OCI-LY3 (cell line): ENCODE measurements around the gene SNTB2.
"Not testable (repeated sequence)": the region's sequence is repeated elsewhere in the genome, so short reads cannot be mapped to it uniquely, and the experiment has no call there.

ENCODE experiments used
- H2AFZ ChIP-seq: fragments of 200-600, 300-600 bp; shearing (Covaris generic); 2 replicates; pipeline ENCODE4 v1.6.0; 2014; ENCODE audit warnings: antibody characterized with exemption, low read depth, low read length
- H3K27ac ChIP-seq: fragments of 200-600, 300-600 bp; sonication (generic); 2 replicates; pipeline ENCODE4 v1.5.1; 2014; ENCODE audit warnings: mild to moderate bottlenecking, low read length, moderate library complexity, mixed read lengths
- H3K27me3 ChIP-seq: fragments of 200-600, 300-600 bp; sonication (generic); 2 replicates; pipeline ENCODE4 v1.6.1; 2014; ENCODE audit warnings: low read depth, low read length, mixed read lengths
- H3K36me3 ChIP-seq: fragments of 200-600, 300-600 bp; sonication (generic); replicated peaks from 2 replicates; pipeline ENCODE3; 2014; ENCODE audit warnings: low read depth, low read length, mixed read lengths
- H3K4me1 ChIP-seq: fragments of 300-600, 200-600 bp; sonication (generic); 2 replicates; pipeline ENCODE4 v1.6.1; 2014; ENCODE audit warnings: low read length, mixed read lengths
- H3K4me2 ChIP-seq: fragments of 200-600, 300-600 bp; sonication (generic); 2 replicates; pipeline ENCODE4 v1.6.1; 2014; ENCODE audit warnings: low read length, mixed read lengths
- H3K4me3 ChIP-seq: fragments of 300-600, 200-600 bp; sonication (generic); 2 replicates; pipeline ENCODE4 v1.5.1; 2014; ENCODE audit warnings: antibody characterized with exemption, mild to moderate bottlenecking, low read length, moderate library complexity
- H3K79me2 ChIP-seq: fragments of 300-600, 200-600 bp; shearing (Covaris generic); 2 replicates; pipeline ENCODE4 v1.6.1; 2014; ENCODE audit warnings: mild to moderate bottlenecking, low read length, mixed read lengths
- H3K9ac ChIP-seq: fragments of 300-600, 200-600 bp; shearing (Covaris generic); 2 replicates; pipeline ENCODE4 v1.6.0; 2014; ENCODE audit warnings: mild to moderate bottlenecking, low read length, moderate library complexity
- H3K9me3 ChIP-seq: fragments of 200-600, 300-600 bp; shearing (Covaris generic); 2 replicates; pipeline ENCODE4 v1.6.1; 2014; ENCODE audit warnings: low read length, mixed read lengths; ENCODE audit not compliant: insufficient read depth
- H4K20me1 ChIP-seq: fragments of 200-600, 300-600 bp; sonication (generic); 2 replicates; pipeline ENCODE4 v1.6.1; 2016; ENCODE audit warnings: low read length, mixed read lengths; ENCODE audit not compliant: insufficient read depth
- CTCF ChIP-seq: fragments of 200-600, 300-600 bp; sonication (generic); IDR thresholded peaks from 2 replicates; pipeline ENCODE4 v1.5.1; 2014; ENCODE audit warnings: antibody characterized with exemption, low read length, low read depth
- EZH2phosphoT487 ChIP-seq: fragments of 200-600 bp; shearing (Covaris generic); IDR thresholded peaks from 2 replicates; pipeline ENCODE4 v1.6.1; 2018; ENCODE audit warnings: antibody characterized with exemption, mixed run types, low read depth

Gene SNTB2

GRCh38 chr16:69143116-69143515 is 43.8 kb upstream of the SNTB2 start:
- Histone ChIP-seq H3K9ac (no peak overlapping the region), H3K4me3 (no peak overlapping the region), H3K4me2 (no peak overlapping the region), H3K27ac (no peak overlapping the region), H3K9me3 (no peaks in the 10 kb centered on the region), H3K4me1 (no peaks in the 10 kb centered on the region), H3K36me3 (peaks cover 55% of the 10 kb centered on the region), H3K27me3 (no peaks in the 10 kb centered on the region), H3K79me2 (peaks cover 48% of the 10 kb centered on the region), H4K20me1 (no peaks in the 10 kb centered on the region), H2AFZ (no peak overlapping the region)
- TF ChIP-seq CTCF (no peak), EZH2phosphoT487 (no peak)

GRCh38 chr16:69145658-69146057 is 41.3 kb upstream of the SNTB2 start:
- no peak overlapping the region for H3K4me3 ChIP-seq
- peaks cover 37% of the 10 kb centered on the region for H3K79me2 ChIP-seq
- H3K4me2 ChIP-seq, result no peak overlapping the region
- TF ChIP-seq EZH2phosphoT487 (no peak), CTCF (no peak)
- no peaks in the 10 kb centered on the region for H3K27me3 ChIP-seq
- peaks cover 47% of the 10 kb centered on the region for H3K36me3 ChIP-seq
- no peak overlapping the region for H3K9ac ChIP-seq
- H3K4me1 ChIP-seq, result no peaks in the 10 kb centered on the region
- no peak overlapping the region for H3K27ac ChIP-seq
- no peak overlapping the region for H2AFZ ChIP-seq
- H3K9me3 ChIP-seq, result no peaks in the 10 kb centered on the region
- H4K20me1 ChIP-seq, result no peaks in the 10 kb centered on the region

GRCh38 chr16:69149621-69150020 is 37.3 kb upstream of the SNTB2 start:
- not testable (repeated sequence) for H3K4me3 ChIP-seq, H3K27me3 ChIP-seq, H3K9ac ChIP-seq, H3K27ac ChIP-seq, H2AFZ ChIP-seq, H3K4me2 ChIP-seq, H4K20me1 ChIP-seq, H3K9me3 ChIP-seq, H3K4me1 ChIP-seq
- Histone ChIP-seq H3K36me3 (peaks cover 47% of the 10 kb centered on the region), H3K79me2 (peaks cover 12% of the 10 kb centered on the region)

- Histone ChIP-seq H3K9me3 (no peaks in the 10 kb centered on the region), H3K27me3 (no peaks in the 10 kb centered on the region), H3K4me1 (no peaks in the 10 kb centered on the region), H3K9ac (no peak overlapping the region), H3K4me3 (no peak overlapping the region), H4K20me1 (no peaks in the 10 kb centered on the region), H3K79me2 (peaks cover 12% of the 10 kb centered on the region), H2AFZ (no peak overlapping the region), H3K27ac (no peak overlapping the region), H3K4me2 (no peak overlapping the region), H3K36me3 (peaks cover 49% of the 10 kb centered on the region)
- no peak for TF ChIP-seq EZH2phosphoT487
- peak; percentile 91 for TF ChIP-seq CTCF
These were observed 36.7 kb upstream of the SNTB2 start for GRCh38 chr16:69150146-69150865.
